Right lobe of liver (tissue), 4 donors: ENCODE results near the gene DCAF10.

Experiments
- POLR2A ChIP-seq: fragments of 450-650 bp; IDR thresholded peaks from one replicate; pipeline ENCODE4 v1.6.1; 2017; ENCODE audit warnings: antibody characterized with exemption, mild to moderate bottlenecking
- TF ChIP-seq, protein P1 (sequence below), 4 donors: fragments of 200-600 bp in 3 of 4; fragments of 450-650 bp in 1 of 4; IDR thresholded peaks; one replicate each; pipeline versions ENCODE4 v1.5.1 to v1.8.0; 2016 to 2022; ENCODE audit warnings: antibody characterized with exemption in 4 of 4, mild to moderate bottlenecking in 2 of 4
- donor health status: DM: no; HTN: no; CAD: no.
- donor health status: DM: no; HTN: no; CAD: no.
- donor health status: DM: no; HTN: yes; CAD: no.

DNA sequence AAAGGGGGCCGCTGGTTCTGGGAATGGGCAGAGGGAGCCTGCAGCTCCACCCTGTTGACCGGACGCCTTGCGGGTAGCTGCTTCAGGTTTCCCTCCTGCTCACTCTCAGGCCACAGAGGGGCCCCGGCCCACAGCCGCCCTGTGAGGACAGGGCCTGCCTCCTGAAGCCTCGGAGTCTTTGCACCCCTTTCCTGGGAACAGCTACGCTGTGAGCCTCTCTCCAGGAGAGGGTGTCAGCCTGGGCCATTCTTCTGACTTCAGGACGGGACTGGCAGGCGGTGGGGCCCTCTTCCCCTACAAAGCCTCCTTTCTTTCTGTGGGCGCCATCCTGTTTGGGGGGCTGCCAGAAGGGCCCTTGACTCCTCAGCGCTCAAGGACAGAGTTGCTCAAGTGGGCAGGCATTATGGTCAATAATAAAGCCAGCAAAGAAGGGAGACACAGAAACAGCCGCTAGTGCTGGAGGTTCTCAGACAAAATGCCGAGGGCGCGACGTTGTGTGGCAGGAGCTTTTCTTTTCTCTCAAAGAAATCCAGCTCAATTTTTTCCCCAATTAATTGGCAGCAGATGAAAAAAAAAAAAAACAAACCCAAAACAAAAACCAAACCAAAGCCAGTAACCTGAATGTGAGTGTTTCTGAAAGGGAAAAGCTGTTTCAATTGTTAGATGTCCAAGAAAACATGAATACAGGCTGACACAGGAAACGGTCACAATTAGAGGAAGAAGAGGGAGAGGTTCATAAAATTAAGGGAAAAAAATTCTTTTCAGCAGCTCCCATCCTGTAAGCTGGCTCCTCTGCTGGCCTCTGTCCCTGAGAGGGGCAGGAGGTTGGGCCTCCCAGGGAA lies 116.1 kb downstream of the DCAF10 start:
- TF ChIP-seq, protein P1, sequence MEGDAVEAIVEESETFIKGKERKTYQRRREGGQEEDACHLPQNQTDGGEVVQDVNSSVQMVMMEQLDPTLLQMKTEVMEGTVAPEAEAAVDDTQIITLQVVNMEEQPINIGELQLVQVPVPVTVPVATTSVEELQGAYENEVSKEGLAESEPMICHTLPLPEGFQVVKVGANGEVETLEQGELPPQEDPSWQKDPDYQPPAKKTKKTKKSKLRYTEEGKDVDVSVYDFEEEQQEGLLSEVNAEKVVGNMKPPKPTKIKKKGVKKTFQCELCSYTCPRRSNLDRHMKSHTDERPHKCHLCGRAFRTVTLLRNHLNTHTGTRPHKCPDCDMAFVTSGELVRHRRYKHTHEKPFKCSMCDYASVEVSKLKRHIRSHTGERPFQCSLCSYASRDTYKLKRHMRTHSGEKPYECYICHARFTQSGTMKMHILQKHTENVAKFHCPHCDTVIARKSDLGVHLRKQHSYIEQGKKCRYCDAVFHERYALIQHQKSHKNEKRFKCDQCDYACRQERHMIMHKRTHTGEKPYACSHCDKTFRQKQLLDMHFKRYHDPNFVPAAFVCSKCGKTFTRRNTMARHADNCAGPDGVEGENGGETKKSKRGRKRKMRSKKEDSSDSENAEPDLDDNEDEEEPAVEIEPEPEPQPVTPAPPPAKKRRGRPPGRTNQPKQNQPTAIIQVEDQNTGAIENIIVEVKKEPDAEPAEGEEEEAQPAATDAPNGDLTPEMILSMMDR (IDR thresholded peaks at IDR 0.05): no peak
- no peak for TF ChIP-seq POLR2A
